OCI-LY1 (cell line): ENCODE measurements around the gene USP46.

ENCODE experiments used
- EZH2 ChIP-seq: fragments of 200-600 bp; sonication (generic), shearing (Covaris generic); IDR thresholded peaks from 2 replicates; pipeline ENCODE4 v1.8.0; 2017; ENCODE audit warnings: borderline replicate concordance, mixed run types, mild to moderate bottlenecking, antibody characterized with exemption, low read length, moderate library complexity, mixed read lengths
- TF ChIP-seq, protein P1 (sequence below): fragments of 200-600 bp; sonication (generic), shearing (Covaris generic); IDR thresholded peaks from 2 replicates; pipeline ENCODE4 v1.5.1; 2017; ENCODE audit warnings: mild to moderate bottlenecking, antibody characterized with exemption, low read length, moderate library complexity, mixed read lengths

DNA sequence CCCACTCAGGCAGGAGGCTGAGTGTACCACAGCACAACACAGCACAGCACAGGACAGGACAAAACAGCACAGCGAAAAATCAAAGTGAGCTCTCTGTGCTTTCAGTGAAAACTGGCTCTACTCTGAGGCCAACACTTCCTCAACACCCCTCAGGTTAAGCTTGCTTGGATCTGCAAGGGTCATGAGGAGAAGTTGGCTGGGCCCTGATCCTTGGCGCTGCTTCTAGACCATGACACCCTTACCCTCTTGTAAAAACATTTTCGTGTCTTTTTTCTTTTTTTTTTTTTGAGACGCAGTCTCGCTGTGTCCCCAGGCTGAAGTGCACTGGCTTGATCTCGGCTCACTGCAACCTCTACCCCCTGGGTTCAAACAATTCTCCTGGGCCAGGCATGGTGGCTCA is 25.3 kb downstream of the USP46 start:
- TF ChIP-seq, protein P1, sequence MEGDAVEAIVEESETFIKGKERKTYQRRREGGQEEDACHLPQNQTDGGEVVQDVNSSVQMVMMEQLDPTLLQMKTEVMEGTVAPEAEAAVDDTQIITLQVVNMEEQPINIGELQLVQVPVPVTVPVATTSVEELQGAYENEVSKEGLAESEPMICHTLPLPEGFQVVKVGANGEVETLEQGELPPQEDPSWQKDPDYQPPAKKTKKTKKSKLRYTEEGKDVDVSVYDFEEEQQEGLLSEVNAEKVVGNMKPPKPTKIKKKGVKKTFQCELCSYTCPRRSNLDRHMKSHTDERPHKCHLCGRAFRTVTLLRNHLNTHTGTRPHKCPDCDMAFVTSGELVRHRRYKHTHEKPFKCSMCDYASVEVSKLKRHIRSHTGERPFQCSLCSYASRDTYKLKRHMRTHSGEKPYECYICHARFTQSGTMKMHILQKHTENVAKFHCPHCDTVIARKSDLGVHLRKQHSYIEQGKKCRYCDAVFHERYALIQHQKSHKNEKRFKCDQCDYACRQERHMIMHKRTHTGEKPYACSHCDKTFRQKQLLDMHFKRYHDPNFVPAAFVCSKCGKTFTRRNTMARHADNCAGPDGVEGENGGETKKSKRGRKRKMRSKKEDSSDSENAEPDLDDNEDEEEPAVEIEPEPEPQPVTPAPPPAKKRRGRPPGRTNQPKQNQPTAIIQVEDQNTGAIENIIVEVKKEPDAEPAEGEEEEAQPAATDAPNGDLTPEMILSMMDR: no peak
- TF ChIP-seq EZH2: no peak
